GM20000 (cell line): ENCODE data around the gene MFAP2.

Experiments used
- DNase-seq: peaks from one replicate; pipeline ENCODE4 v3.0.0; 2012; ENCODE audit warnings: low spot score
- CTCF ChIP-seq: IDR thresholded peaks from 2 replicates; pipeline ENCODE4 v1.5.1; 2012; ENCODE audit warnings: mild to moderate bottlenecking, control low read depth; ENCODE audit errors: extremely low read depth, missing control alignments

The MFAP2 gene

GRCh38 chr1:17007121-17007520 lies 26.7 kb upstream of the MFAP2 start:
- TF ChIP-seq CTCF, result no peak
- DNase-seq, result no peak

- no peak for DNase-seq
- TF ChIP-seq CTCF, result no peak
Observed at GRCh38 chr1:17005365-17005740, 24.9 kb upstream of the MFAP2 start.

GRCh38 chr1:17004466-17005364 lies 24.3 kb upstream of the MFAP2 start:
- TF ChIP-seq CTCF, result no peak
- no peak for DNase-seq

GRCh38 chr1:17002524-17002902 lies 22.1 kb upstream of the MFAP2 start:
- DNase-seq, result no peak

GRCh38 chr1:17001760-17002523 lies 21.5 kb upstream of the MFAP2 start:
- TF ChIP-seq CTCF, result no peak
- no peak for DNase-seq

More at GRCh38 chr1:17002524-17002902, 22.1 kb upstream of the MFAP2 start:
- no peak for TF ChIP-seq CTCF

- TF ChIP-seq CTCF, result no peak
- DNase-seq, result peak; percentile 11
Observed at GRCh38 chr1:16999863-17000262, 19.4 kb upstream of the MFAP2 start.

GRCh38 chr1:16998589-16998988 lies 18.2 kb upstream of the MFAP2 start:
- DNase-seq, result no peak
- TF ChIP-seq CTCF, result no peak
